ENCODE measurements around the gene NTPCR. TPM values are rescaled to one million over a fixed set of nuclear protein-coding genes. Genes with fewer than 3 reads are reported as not detected.
"Not testable (repeated sequence)": the region's sequence is repeated elsewhere in the genome, so short reads cannot be mapped to it uniquely, and the experiment has no call there.

NTPCR gene
- total and polyA plus RNA-seq, 4 donors, result 30.8 to 51.6 (median 39.4) TPM

GRCh38 chr1:232999956-233000625, 49.7 kb downstream of the NTPCR start:
- no peak for TF ChIP-seq CTCF (IDR thresholded peaks at IDR 0.05; ENCODE audit: control extremely low read depth, extremely low read depth)
- ATAC-seq (ENCODE audit: insufficient read depth, low FRiP score) (no peak), DNase-seq (no peak)
- WGBS, 2 donors, result 96 to 97% methylated on average over 16 of the region's 16 CpGs
- Histone ChIP-seq H3K27ac (ENCODE audit: low read depth in 1 of 2, low read length in 1 of 2) (no peak overlapping the region), H3K4me1 (ENCODE audit: control insufficient read depth in 5 of 5, insufficient read depth in 5 of 5, low read length in 5 of 5) (no peaks in the 10 kb centered on the region), H3K4me3 (no peak overlapping the region), H3K27me3 (ENCODE audit: control insufficient read depth in 3 of 3, insufficient read depth in 3 of 3, low read length in 2 of 3) (no peaks in the 10 kb centered on the region), H3K36me3 (ENCODE audit: control insufficient read depth in 4 of 4, insufficient read depth in 4 of 4, low read length in 4 of 4) (peaks cover 0 to 3% (median 0%) of the 10 kb centered on the region in 4 donors), H3K9ac (ENCODE audit: insufficient read depth in 1 of 2, low read length in 2 of 2) (no peak overlapping the region), H3K9me3 (ENCODE audit: control insufficient read depth in 4 of 4, insufficient read depth in 3 of 4, low read length in 3 of 4) (peaks cover 0 to 1% (median 0%) of the 10 kb centered on the region in 4 donors)

GRCh38 chr1:233003638-233004037, 53.2 kb downstream of the NTPCR start:
- not testable (repeated sequence) for H3K36me3 ChIP-seq (ENCODE audit: control insufficient read depth in 4 of 4, insufficient read depth in 4 of 4, low read length in 4 of 4); DNase-seq; H3K4me1 ChIP-seq (ENCODE audit: control insufficient read depth in 5 of 5, insufficient read depth in 5 of 5, low read length in 5 of 5); H3K9me3 ChIP-seq (ENCODE audit: control insufficient read depth in 4 of 4, insufficient read depth in 3 of 4, low read length in 3 of 4); ATAC-seq (ENCODE audit: insufficient read depth, low FRiP score); H3K27ac ChIP-seq (ENCODE audit: low read depth in 1 of 2, low read length in 1 of 2); H3K4me3 ChIP-seq; H3K9ac ChIP-seq (ENCODE audit: insufficient read depth in 1 of 2, low read length in 2 of 2); H3K27me3 ChIP-seq (ENCODE audit: control insufficient read depth in 3 of 3, insufficient read depth in 3 of 3, low read length in 2 of 3)
- 96 to 99% methylated on average over 5 of the region's 5 CpGs for WGBS, 2 donors

DNA sequence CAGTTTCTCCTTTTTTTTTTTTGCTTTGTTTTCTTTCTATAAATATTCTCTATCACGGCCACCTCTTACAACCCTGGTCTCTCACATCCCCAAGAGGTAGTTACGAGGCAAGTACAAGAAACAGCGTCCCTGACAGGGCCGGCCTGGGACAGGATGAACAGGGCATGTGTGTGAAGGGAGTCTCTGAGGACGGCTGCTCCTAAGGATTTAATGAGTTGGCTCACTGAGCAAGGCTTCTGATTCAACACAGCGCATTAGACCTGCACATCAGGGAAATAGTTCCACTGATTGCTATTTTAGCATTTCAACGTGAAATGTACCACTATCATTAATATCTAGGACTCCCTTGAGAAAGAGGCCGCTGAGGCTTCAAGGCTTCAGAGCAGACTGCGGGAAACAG, 54.0 kb downstream of the NTPCR start:
- DNase-seq (no peak), ATAC-seq (ENCODE audit: insufficient read depth, low FRiP score) (no peak)
- H3K36me3 ChIP-seq (ENCODE audit: control insufficient read depth in 4 of 4, insufficient read depth in 4 of 4, low read length in 4 of 4), result no peaks in the 10 kb centered on the region
- peaks cover 0 to 1% (median 0%) of the 10 kb centered on the region in 4 donors for H3K9me3 ChIP-seq (ENCODE audit: control insufficient read depth in 4 of 4, insufficient read depth in 3 of 4, low read length in 3 of 4)
- H3K27me3 ChIP-seq (ENCODE audit: control insufficient read depth in 3 of 3, insufficient read depth in 3 of 3, low read length in 2 of 3), result no peaks in the 10 kb centered on the region
- H3K4me3 ChIP-seq, result no peak overlapping the region
- H3K9ac ChIP-seq (ENCODE audit: insufficient read depth in 1 of 2, low read length in 2 of 2), result no peak overlapping the region
- TF ChIP-seq CTCF (IDR thresholded peaks at IDR 0.05; ENCODE audit: control extremely low read depth, extremely low read depth), result no peak
- no peaks in the 10 kb centered on the region for H3K4me1 ChIP-seq (ENCODE audit: control insufficient read depth in 5 of 5, insufficient read depth in 5 of 5, low read length in 5 of 5)
- WGBS, 2 donors, result 95 to 96% methylated on average over 9 of the region's 9 CpGs
- H3K27ac ChIP-seq (ENCODE audit: low read depth in 1 of 2, low read length in 1 of 2), result no peak overlapping the region

- Histone ChIP-seq H3K27ac (ENCODE audit: low read depth in 1 of 2, low read length in 1 of 2) (no peak overlapping the region), H3K9ac (ENCODE audit: insufficient read depth in 1 of 2, low read length in 2 of 2) (no peak overlapping the region), H3K27me3 (ENCODE audit: control insufficient read depth in 3 of 3, insufficient read depth in 3 of 3, low read length in 2 of 3) (no peaks in the 10 kb centered on the region), H3K9me3 (ENCODE audit: control insufficient read depth in 4 of 4, insufficient read depth in 3 of 4, low read length in 3 of 4) (peaks cover 0 to 1% (median 0%) of the 10 kb centered on the region in 4 donors), H3K36me3 (ENCODE audit: control insufficient read depth in 4 of 4, insufficient read depth in 4 of 4, low read length in 4 of 4) (no peaks in the 10 kb centered on the region), H3K4me3 (no peak overlapping the region), H3K4me1 (ENCODE audit: control insufficient read depth in 5 of 5, insufficient read depth in 5 of 5, low read length in 5 of 5) (peaks cover 0 to 2% (median 0%) of the 10 kb centered on the region in 5 donors)
- DNase-seq (no peak), ATAC-seq (ENCODE audit: insufficient read depth, low FRiP score) (no peak)
- no peak for TF ChIP-seq CTCF (IDR thresholded peaks at IDR 0.05; ENCODE audit: control extremely low read depth, extremely low read depth)
- 90 to 96% methylated on average over 5 of the region's 5 CpGs for WGBS, 2 donors
Observed at GRCh38 chr1:233005156-233005555, 54.7 kb downstream of the NTPCR start.

Data from lung (tissue), 12 donors.